Iris pigment epithelial cell (primary cell): ENCODE data around the gene GAB2.
A peak's percentile ranks its signal among the peaks of the same experiment; 100 is the strongest.
"Not testable (repeated sequence)": the region's sequence is repeated elsewhere in the genome, so short reads cannot be mapped to it uniquely, and the experiment has no call there.

Source experiments
- DNase-seq: peaks from one replicate; pipeline ENCODE4 v3.0.0-alpha.2; 2011; ENCODE audit warnings: low read depth

Gene GAB2

GRCh38 chr11:78277314-78277994, 140.2 kb downstream of the GAB2 start:
- DNase-seq = no peak

GRCh38 chr11:78276311-78276710, 141.3 kb downstream of the GAB2 start:
- DNase-seq = no peak

DNA sequence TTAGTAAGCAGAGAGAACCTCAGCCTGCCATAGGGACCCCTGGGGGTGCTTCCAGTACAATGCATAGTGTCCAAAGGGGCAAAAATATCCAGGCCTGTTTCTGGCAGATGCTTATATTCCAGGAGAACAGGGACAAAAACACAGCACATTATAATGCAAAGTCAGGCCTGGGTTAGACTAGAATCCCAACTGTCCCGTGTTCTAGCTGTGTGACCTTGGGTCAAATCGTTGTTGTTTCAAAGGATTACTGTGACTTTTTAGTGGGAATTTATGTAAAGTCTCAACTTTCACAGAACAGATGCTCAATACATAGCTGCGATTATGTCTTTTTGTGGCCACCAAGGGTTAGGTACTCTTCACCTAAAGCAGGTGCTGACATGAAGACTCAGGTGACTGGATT, 142.9 kb downstream of the GAB2 start:
- no peak for DNase-seq

DNA sequence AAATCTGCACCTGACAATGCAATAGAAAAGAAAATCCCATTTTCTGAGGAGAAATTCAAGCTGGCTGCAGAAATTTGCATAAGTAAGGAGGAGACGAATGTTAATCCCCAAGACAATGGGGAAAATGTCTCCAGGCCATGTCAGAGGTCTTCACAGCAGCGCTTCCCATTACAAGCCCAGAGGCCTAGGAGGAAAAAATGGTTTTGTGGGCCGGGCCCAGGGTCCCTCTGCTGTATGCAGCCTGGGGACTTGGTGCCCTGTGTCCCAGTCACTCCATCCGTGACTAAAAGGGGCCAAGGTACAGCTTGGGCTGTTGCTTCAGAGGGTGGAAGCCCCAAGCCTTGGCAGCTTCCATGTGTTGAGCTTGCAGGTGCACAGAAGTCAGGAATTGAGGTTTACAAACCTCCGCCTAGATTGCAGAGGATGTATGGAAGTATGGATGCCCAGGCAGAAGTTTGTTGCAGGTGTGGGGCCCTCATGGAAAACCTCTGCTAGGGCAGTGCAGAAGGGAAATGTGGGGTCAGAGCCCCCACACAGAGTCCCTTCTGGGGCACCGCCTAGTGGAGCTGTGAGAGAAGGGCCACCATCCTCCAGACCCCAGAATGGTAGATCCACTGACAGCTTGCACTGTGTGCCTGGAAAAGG, 144.9 kb downstream of the GAB2 start:
- not testable (repeated sequence) for DNase-seq

- DNase-seq = not testable (repeated sequence)
These were observed 145.8 kb downstream of the GAB2 start for GRCh38 chr11:78271801-78272200.

DNA sequence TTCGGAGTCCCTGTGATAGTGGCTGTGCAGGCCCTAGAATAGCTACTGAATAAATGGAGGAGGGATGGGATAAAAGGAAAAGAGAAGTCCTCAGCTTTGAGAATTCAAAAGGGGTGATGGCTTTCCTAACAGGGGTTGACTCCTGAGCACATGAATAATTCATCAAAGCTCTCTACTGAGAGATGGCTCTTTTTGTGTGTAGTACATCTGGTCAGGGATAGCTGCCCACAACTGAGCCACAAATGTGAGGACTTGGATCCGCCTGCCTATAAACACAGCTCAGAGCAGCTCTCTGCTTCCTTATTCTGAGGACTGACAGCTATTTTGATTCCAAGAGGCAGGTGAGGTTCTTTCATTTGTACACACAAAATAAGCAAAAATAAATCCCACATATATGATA, 146.6 kb downstream of the GAB2 start:
- DNase-seq = no peak

DNA sequence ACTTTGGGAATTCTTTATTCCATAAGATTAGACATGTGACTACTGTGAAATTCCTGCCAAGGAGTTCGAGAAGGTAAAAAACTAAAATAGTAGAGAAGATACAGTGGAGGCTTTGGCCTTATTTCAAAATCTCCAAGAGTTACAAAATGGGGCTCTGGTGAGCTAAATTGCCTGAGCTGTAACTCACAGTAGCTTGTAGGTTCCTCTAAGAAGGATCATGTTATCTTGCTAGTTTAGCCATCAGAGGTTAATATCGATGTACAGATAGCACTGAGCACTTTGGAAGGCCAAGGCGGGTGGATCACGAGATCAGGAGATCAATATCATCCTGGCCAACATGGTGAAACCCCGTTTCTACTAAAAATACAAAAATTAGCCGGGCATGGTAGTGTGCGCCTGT, 147.8 kb downstream of the GAB2 start:
- DNase-seq = no peak

GRCh38 chr11:78268591-78269410, 148.8 kb downstream of the GAB2 start:
- DNase-seq = peak; percentile 34

GRCh38 chr11:78266451-78266850, 151.2 kb downstream of the GAB2 start:
- no peak for DNase-seq

DNA sequence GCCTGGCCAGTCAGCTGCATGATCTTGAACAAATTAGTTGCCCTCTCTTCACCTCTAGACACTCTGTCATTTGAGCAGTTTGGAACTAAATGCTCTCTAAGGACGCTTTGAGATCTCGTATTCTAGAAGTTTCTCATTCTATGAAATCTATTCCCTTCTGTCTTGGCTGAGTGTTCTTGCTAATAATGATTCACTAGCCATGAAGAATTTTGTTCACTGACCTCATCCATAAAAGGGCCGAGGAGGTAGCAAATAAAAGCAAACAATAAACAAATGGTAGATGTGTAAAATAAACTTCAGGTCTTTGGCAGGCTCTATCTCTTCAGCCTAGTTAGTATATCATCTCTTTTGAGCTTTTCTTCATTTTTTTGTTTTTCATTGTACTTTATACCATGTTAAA, 152.3 kb downstream of the GAB2 start:
- peak; percentile 18 for DNase-seq

- DNase-seq = no peak
These were observed 154.9 kb downstream of the GAB2 start for GRCh38 chr11:78262691-78263090.

DNA sequence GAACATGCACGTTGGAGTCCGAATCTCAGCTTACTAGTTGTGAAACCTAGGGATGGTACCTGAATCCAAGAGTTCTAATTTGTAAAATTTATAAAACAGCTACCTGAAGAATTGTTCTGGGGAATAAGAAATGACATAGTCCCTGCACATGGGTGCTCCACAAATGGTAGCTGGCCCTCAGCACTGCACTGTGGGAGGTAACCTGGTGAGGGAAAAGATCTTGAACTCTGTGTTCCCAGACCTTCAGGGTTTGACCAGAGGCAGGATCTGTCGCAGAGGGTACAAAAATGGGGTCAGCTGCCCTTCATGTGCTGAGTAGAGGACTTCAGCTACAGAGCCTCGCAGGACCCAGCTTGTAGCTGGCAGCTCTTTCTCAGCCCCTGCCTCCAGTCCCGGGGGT, 155.4 kb downstream of the GAB2 start:
- no peak for DNase-seq

GRCh38 chr11:78261828-78262227, 155.8 kb downstream of the GAB2 start:
- DNase-seq = no peak

GRCh38 chr11:78261367-78261766, 156.3 kb downstream of the GAB2 start:
- no peak for DNase-seq

DNA sequence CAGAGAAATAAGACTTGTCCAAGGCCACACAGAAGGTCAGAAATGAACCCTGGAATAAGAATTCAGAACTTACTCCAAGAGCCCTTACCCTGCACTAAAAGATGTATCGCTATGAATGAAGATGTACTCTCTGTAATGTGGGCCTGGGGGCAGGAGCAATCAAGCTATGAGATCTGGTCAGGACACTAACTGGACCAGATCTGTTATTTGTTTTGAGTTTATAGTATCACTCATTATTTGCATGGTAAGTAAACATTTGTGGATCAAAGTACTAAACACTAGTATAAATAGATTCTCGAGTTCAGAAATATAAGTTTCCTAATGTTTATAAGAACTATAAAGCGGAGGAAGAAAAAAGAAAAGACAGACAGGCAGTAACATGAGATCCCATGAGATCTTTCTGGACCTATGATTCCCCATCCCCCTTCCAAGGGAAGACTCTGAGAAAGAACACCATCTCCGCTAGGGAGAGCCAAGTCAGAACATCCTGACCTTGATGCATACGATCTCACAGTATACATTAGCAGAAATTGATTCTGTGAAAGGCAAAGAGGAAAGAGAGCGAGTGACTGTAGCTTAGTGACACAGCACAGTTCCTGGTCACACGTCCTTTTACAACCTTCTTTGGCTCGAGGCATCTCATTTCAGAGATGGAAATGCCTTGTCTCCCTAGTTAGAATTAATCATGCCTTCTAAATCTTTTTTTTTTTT, 157.7 kb downstream of the GAB2 start:
- DNase-seq = peak; percentile 24

GRCh38 chr11:78257654-78258053, 160.0 kb downstream of the GAB2 start:
- no peak for DNase-seq

DNA sequence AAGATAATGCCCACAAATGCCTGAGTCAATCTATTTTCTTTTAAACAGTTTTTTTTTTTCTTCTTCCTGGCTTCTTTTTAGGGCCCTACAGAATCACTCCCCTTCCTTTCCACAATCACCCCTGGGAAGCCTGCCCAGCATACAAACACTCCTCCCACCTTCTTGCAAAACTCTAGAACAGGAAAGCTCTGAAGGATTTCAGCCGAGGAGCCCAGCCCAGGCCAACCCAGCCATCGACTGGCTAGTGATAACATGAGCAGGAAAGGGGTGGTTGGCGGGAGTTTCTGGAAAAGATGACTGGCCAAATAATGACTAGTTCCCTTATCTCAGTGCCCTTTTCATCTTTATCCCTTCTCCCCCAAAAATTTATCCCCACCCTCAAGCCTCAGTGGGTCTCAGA, 160.7 kb downstream of the GAB2 start:
- peak; percentile 95 for DNase-seq

- DNase-seq = no peak
These were observed 161.7 kb downstream of the GAB2 start for GRCh38 chr11:78255919-78256318.

DNA sequence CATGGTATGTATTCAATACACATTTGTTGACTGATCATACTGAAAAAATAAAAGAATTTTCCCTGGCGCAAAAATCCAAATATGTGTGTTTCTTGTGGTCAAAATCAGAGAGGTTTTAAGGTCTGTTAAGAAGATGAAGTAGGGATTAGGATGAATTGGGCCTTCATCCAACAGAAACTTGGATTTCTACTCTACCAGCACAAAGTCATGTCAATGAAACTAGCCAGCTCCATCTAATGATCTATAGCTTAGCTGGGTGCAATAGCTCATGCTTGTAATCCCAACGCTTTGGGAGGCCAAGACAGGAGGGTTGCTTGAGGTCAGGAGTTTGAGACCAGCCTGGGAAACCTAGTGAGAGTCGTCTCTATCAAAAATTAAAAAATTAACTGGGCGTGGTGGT, 163.4 kb downstream of the GAB2 start:
- DNase-seq = no peak

DNA sequence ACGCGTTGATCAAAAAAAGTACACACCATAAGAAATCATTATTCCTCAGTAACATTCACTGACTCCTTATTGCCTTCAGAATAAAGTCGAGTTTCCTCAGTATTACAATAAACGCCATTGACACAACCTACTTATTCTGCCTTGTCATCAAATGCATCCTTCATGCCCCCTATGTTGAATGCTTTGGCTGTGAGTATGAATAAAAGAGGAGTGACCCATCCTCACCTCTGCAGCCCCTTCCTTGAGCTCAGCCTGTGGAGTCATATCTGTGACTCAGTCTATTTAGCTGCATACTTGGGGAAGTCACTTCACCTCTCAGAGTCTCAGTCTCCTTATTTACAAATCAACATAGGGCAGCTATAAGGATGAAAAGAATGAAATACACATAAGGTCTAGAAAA, 163.8 kb downstream of the GAB2 start:
- DNase-seq = peak; percentile 55

DNA sequence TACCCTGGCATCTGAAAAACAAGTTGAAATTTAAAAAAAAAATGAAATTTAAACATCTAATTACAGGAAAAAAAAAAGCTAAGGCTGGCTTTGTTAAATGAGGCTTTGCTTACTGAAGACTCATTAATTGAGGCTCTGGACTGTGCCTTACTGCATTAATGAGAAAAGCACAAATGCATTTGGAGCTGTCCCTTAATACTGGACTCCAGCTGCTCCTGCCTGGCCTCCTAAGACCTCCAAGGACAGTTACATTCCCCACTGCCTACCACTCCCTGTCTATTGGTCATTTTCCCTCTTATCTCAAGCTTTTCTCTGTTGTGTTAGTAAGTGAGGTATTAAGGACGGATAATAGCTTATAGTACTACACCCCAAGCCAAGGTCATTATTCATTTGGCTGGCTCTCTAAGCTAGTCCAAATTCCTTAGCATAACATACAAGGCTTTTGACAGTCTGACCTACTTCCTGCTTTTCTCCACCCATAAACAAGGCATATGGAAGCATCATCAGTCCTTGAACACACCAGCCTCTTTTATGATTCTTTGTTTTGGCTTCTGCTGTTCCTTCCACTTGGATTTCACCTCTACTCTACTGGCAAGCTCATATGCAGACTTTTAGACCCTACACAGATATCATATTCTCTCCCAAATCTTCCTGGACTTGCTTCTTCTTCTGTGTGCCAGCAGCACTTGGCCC, 166.4 kb downstream of the GAB2 start:
- DNase-seq = peak; percentile 89

DNA sequence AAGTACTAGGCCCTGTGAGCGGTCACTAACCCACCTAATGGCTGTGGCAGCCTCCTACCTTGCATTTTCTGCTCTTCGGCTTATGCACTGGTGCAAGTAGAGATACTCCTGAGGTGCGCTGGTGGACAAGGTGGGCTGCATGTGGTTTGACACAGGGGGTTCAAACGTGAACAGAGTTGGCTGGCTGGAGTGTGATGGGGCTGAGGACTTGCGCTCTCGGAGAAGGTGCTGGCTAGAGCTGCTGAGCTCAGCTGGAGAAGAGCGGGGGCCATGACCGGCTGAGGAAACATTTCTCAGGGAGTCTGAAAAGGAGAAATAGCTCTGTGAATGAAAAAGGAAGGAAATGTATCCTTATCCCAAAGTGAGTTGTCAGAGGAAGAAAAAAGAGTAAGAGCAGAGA, 167.5 kb downstream of the GAB2 start:
- no peak for DNase-seq
